ENCODE measurements around the gene SLC9C2. TPM values are rescaled to one million over a fixed set of nuclear protein-coding genes. Genes with fewer than 3 reads are reported as not detected.
A peak's percentile ranks its signal among the peaks of the same experiment; 100 is the strongest.

The SLC9C2 gene
- polyA plus RNA-seq, 1 of the 3 experiments (the other 2 are of a cell fraction), result not detected

- Histone ChIP-seq H3K4me3 (ENCODE audit: low read depth in 2 of 2, low read length in 1 of 2) (no peak overlapping the region), H3K4me2 (no peak overlapping the region), H3K36me3 (replicated peaks in 1 of 2; ENCODE audit: control insufficient read depth in 1 of 2, insufficient read depth in 2 of 2, low read length in 1 of 2) (peaks cover 48 to 52% of the 10 kb centered on the region in 2 experiments)
Observed at GRCh38 chr1:173489149-173489600, 113.7 kb downstream of the SLC9C2 start.

GRCh38 chr1:173488001-173488400 lies 114.9 kb downstream of the SLC9C2 start:
- Histone ChIP-seq H3K27me3 (ENCODE audit: insufficient read depth) (no peaks in the 10 kb centered on the region), H3K4me1 (ENCODE audit: control insufficient read depth in 1 of 2, insufficient read depth in 2 of 2, low read depth in 1 of 2, low read length in 1 of 2) (no peaks in the 10 kb centered on the region), H3K9ac (no peak overlapping the region), H3K4me2 (no peak overlapping the region), H4K20me1 (ENCODE audit: insufficient read depth) (no peaks in the 10 kb centered on the region), H3K9me3 (no peaks in the 10 kb centered on the region), H3K9me2 (no peaks in the 10 kb centered on the region), H3K79me2 (ENCODE audit: insufficient read depth) (peaks cover 3% of the 10 kb centered on the region; the same call in 1 of the 2 replicates), H3F3A (replicated peaks; ENCODE audit: insufficient read depth) (peaks cover 9% of the 10 kb centered on the region), H3K4me3 (ENCODE audit: low read depth in 2 of 2, low read length in 1 of 2) (no peak overlapping the region), H2AFZ (ENCODE audit: low read depth) (no peak overlapping the region), H3K27ac (ENCODE audit: low read depth in 2 of 2, low read length in 1 of 2) (no peak overlapping the region), H3K36me3 (replicated peaks in 1 of 2; ENCODE audit: control insufficient read depth in 1 of 2, insufficient read depth in 2 of 2, low read length in 1 of 2) (peaks cover 57 to 61% of the 10 kb centered on the region in 2 experiments)
- CTCF ChIA-PET, result interaction anchor here (0.6 kb wide), 1 partner anchor 193 kb away, joined by 3 read pairs; no protein-coding TSS in a partner anchor
- no peak for DNase-seq
- POLR2A ChIA-PET, result no interaction called here
- 94% methylated on average over 2 of the region's 2 CpGs for WGBS (ENCODE audit: low lambda C conversion rate)
- TF ChIP-seq RXRA (IDR thresholded peaks at IDR 0.05; ENCODE audit: borderline replicate concordance, low read depth) (no peak), MEF2A (IDR thresholded peaks at IDR 0.05; ENCODE audit: borderline replicate concordance, low read depth) (no peak), RCOR1 (IDR thresholded peaks at IDR 0.05; ENCODE audit: low read length) (no peak), USF1 (IDR thresholded peaks at IDR 0.05; ENCODE audit: borderline replicate concordance, low read depth) (no peak), CHD2 (IDR thresholded peaks at IDR 0.05; ENCODE audit: low read length, partially characterized antibody) (no peak), FOXJ3 (CRISPR knock-in tag; IDR thresholded peaks at IDR 0.05) (no peak), GATA2 (CRISPR knock-in tag; IDR thresholded peaks at IDR 0.05) (no peak), RFX5 (IDR thresholded peaks at IDR 0.05; ENCODE audit: low read length) (no peak), TEAD4 (IDR thresholded peaks at IDR 0.05; ENCODE audit: borderline replicate concordance, insufficient read depth) (no peak), NRF1 (IDR thresholded peaks at IDR 0.05; ENCODE audit: low read depth, low read length) (no peak), FOXM1 (IDR thresholded peaks at IDR 0.05; ENCODE audit: low read depth) (no peak), RAD21 (IDR thresholded peaks at IDR 0.05; ENCODE audit: low read length) (no peak), NFIC (IDR thresholded peaks at IDR 0.05; ENCODE audit: borderline replicate concordance) (no peak), TAF1 (IDR thresholded peaks at IDR 0.05; ENCODE audit: borderline replicate concordance, low read depth, low read length) (no peak), SIN3A (IDR thresholded peaks at IDR 0.05; ENCODE audit: borderline replicate concordance, low read depth, low read length) (no peak), POLR2AphosphoS5 (IDR thresholded peaks at IDR 0.05; ENCODE audit: low read depth, low read length) (no peak)
- TF ChIP-seq, protein P1, sequence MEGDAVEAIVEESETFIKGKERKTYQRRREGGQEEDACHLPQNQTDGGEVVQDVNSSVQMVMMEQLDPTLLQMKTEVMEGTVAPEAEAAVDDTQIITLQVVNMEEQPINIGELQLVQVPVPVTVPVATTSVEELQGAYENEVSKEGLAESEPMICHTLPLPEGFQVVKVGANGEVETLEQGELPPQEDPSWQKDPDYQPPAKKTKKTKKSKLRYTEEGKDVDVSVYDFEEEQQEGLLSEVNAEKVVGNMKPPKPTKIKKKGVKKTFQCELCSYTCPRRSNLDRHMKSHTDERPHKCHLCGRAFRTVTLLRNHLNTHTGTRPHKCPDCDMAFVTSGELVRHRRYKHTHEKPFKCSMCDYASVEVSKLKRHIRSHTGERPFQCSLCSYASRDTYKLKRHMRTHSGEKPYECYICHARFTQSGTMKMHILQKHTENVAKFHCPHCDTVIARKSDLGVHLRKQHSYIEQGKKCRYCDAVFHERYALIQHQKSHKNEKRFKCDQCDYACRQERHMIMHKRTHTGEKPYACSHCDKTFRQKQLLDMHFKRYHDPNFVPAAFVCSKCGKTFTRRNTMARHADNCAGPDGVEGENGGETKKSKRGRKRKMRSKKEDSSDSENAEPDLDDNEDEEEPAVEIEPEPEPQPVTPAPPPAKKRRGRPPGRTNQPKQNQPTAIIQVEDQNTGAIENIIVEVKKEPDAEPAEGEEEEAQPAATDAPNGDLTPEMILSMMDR (IDR thresholded peaks at IDR 0.05), result no peak
- TF ChIP-seq, protein P2, sequence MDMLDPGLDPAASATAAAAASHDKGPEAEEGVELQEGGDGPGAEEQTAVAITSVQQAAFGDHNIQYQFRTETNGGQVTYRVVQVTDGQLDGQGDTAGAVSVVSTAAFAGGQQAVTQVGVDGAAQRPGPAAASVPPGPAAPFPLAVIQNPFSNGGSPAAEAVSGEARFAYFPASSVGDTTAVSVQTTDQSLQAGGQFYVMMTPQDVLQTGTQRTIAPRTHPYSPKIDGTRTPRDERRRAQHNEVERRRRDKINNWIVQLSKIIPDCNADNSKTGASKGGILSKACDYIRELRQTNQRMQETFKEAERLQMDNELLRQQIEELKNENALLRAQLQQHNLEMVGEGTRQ (IDR thresholded peaks at IDR 0.05; ENCODE audit: borderline replicate concordance, low read depth, low read length), result no peak

More at GRCh38 chr1:173489149-173489600, 113.7 kb downstream of the SLC9C2 start:
- H3K9me2 ChIP-seq, result no peaks in the 10 kb centered on the region
- no peak overlapping the region for H2AFZ ChIP-seq (ENCODE audit: low read depth)
- no peaks in the 10 kb centered on the region for H3K27me3 ChIP-seq (ENCODE audit: insufficient read depth)
- H3K4me1 ChIP-seq (ENCODE audit: control insufficient read depth in 1 of 2, insufficient read depth in 2 of 2, low read depth in 1 of 2, low read length in 1 of 2), result no peaks in the 10 kb centered on the region
- 96% methylated on average over 5 of the region's 5 CpGs for WGBS (ENCODE audit: low lambda C conversion rate)
- H3K27ac ChIP-seq (ENCODE audit: low read depth in 2 of 2, low read length in 1 of 2), result no peak overlapping the region
- no peaks in the 10 kb centered on the region for H3K9me3 ChIP-seq
- ChIA-PET CTCF (no interaction called here), POLR2A (no interaction called here)
- no peak for DNase-seq
- TF ChIP-seq RAD21 (IDR thresholded peaks at IDR 0.05; ENCODE audit: low read length) (0 out of 2 replicates have a peak, but pooled peaks have one; percentile 5), POLR2AphosphoS5 (IDR thresholded peaks at IDR 0.05; ENCODE audit: low read depth, low read length) (no peak)
- TF ChIP-seq, protein P2 (IDR thresholded peaks at IDR 0.05; ENCODE audit: borderline replicate concordance, low read depth, low read length), result no peak
- peaks cover 9% of the 10 kb centered on the region for H3F3A ChIP-seq (replicated peaks; ENCODE audit: insufficient read depth)
- H3K79me2 ChIP-seq (ENCODE audit: insufficient read depth), result peaks cover 2% of the 10 kb centered on the region; the same call in 1 of the 2 replicates
- H3K9ac ChIP-seq, result no peak overlapping the region
- H4K20me1 ChIP-seq (ENCODE audit: insufficient read depth), result no peaks in the 10 kb centered on the region

All from SK-N-SH (cell line).